Measurements from ENCODE around the gene ARHGAP10.

GRCh38 chr4:148093065-148093464 lies 361.2 kb downstream of the ARHGAP10 start:
- no peak for TF ChIP-seq CTCF (IDR thresholded peaks at IDR 0.05; ENCODE audit: low read depth, low read length, poor library complexity, severe bottlenecking)
- TF ChIP-seq EZH2phosphoT487 (IDR thresholded peaks at IDR 0.05; ENCODE audit: borderline replicate concordance, low read length), result no peak
